ENCODE results near the gene ACBD3. TPM values are rescaled to one million over a fixed set of nuclear protein-coding genes. Genes with fewer than 3 reads are reported as not detected.

The ACBD3 gene
- total and polyA plus RNA-seq, 2 of the 8 experiments (the other 6 are each of a cell fraction or from before 2014, with no cell fraction given): 8.4 to 29.4 TPM

GRCh38 chr1:226212545-226212944 is 26.0 kb upstream of the ACBD3 start (continued):
- no peak for TF ChIP-seq BCL11A (IDR thresholded peaks at IDR 0.05; ENCODE audit: low read depth in 2 of 2, low read length in 2 of 2)
- no peak for TF ChIP-seq BRCA1 (IDR thresholded peaks at IDR 0.05; ENCODE audit: low read depth, low read length)
- TF ChIP-seq RNF2 (IDR thresholded peaks at IDR 0.05; ENCODE audit: borderline replicate concordance, low read depth, low read length, missing control alignments, poor library complexity, severe bottlenecking): no peak
- TF ChIP-seq CBX8 (IDR thresholded peaks at IDR 0.05; ENCODE audit: borderline replicate concordance, low read depth, low read length): no peak
